Esophagus squamous epithelium (tissue), 4 donors: ENCODE data around the gene OR10P1.

Source experiments
- POLR2A ChIP-seq, 4 donors: fragments of 450-650 bp; IDR thresholded peaks; one replicate each; pipeline ENCODE4 v1.6.1; 2017; ENCODE audit warnings: antibody characterized with exemption in 4 of 4, mild to moderate bottlenecking in 4 of 4, moderate library complexity in 3 of 4
- TF ChIP-seq, protein P1 (sequence below), 6 experiments: fragments of 450-650 bp in 4 of 6; fragments of 200-600 bp in 2 of 6; sonication (generic) in 2 of 6; IDR thresholded peaks; one replicate each; pipeline ENCODE4 v1.5.1; 2016 to 2019; ENCODE audit warnings: antibody characterized with exemption in 6 of 6, mild to moderate bottlenecking in 4 of 6, moderate library complexity in 4 of 6

DNA sequence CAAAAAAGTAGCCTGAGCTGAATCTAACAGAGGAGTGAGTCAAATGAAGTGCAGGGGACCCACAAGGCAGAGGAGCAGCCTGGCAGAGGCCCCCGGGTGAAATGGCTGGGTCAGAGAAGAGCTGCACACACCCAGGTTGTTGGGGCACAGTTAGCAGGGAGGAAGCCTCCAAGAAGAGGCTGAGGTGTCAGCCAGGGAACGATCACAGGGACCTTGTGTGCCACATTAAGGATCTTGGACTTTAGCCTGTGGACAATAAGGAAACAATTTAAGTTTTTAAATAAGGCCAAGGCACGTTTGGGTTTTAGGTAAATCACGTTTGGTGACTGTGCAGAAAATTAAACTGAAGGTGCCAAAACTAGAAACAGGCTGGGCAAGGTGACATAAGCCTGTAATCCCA lies 35.1 kb downstream of the OR10P1 start:
- TF ChIP-seq, protein P1, sequence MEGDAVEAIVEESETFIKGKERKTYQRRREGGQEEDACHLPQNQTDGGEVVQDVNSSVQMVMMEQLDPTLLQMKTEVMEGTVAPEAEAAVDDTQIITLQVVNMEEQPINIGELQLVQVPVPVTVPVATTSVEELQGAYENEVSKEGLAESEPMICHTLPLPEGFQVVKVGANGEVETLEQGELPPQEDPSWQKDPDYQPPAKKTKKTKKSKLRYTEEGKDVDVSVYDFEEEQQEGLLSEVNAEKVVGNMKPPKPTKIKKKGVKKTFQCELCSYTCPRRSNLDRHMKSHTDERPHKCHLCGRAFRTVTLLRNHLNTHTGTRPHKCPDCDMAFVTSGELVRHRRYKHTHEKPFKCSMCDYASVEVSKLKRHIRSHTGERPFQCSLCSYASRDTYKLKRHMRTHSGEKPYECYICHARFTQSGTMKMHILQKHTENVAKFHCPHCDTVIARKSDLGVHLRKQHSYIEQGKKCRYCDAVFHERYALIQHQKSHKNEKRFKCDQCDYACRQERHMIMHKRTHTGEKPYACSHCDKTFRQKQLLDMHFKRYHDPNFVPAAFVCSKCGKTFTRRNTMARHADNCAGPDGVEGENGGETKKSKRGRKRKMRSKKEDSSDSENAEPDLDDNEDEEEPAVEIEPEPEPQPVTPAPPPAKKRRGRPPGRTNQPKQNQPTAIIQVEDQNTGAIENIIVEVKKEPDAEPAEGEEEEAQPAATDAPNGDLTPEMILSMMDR (IDR thresholded peaks at IDR 0.05) = no peak
- TF ChIP-seq POLR2A (IDR thresholded peaks at IDR 0.05) = no peak
